OCI-LY7 (cell line): ENCODE results near the gene KIF5A. TPM values are rescaled to one million over a fixed set of nuclear protein-coding genes. Genes with fewer than 3 reads are reported as not detected.

Source experiments
- BruUV-seq: library from RNA; stranded (reverse); fragments of 400-500 nt; replicated peaks from 2 replicates; lab custom pipeline; 2021; lab: Mats Ljungman, UMichigan
- CTCF ChIA-PET: fragments of 300-600 bp; sonication (Branson Sonifier 250); formaldehyde crosslinking; loops from one replicate; lab custom pipeline; 2022; ENCODE audit warnings: antibody characterized with exemption; ENCODE audit not compliant: unreplicated experiment; lab: Charles Lee
- POLR2A ChIA-PET: fragments of 300-600 bp; sonication (Branson Sonifier 250); formaldehyde crosslinking; loops from one replicate; lab custom pipeline; 2022; ENCODE audit warnings: antibody characterized with exemption; lab: Charles Lee
- DNase-seq: peaks from one replicate; pipeline ENCODE4 v3.0.0-alpha.2; 2015; ENCODE audit warnings: low spot score
- H2AFZ ChIP-seq: fragments of 200-600 bp; sonication (generic), shearing (Covaris generic); 2 replicates; pipeline ENCODE4 v1.6.1; 2014; ENCODE audit warnings: mild to moderate bottlenecking, antibody characterized with exemption, low read length, moderate library complexity
- H3K27ac ChIP-seq: fragments of 200-600 bp; sonication (generic); 2 replicates; pipeline ENCODE4 v1.5.1; 2014; ENCODE audit warnings: mixed run types, low read depth, mild to moderate bottlenecking, moderate library complexity, low read length, inconsistent platforms; ENCODE audit not compliant: poor library complexity, severe bottlenecking
- H3K36me3 ChIP-seq: fragments of 200-600 bp; sonication (generic); 2 replicates; pipeline ENCODE4 v1.6.1; 2014; ENCODE audit warnings: mild to moderate bottlenecking, antibody characterized with exemption, low read length, moderate library complexity, mixed read lengths; ENCODE audit not compliant: insufficient read depth
- H3K4me1 ChIP-seq: fragments of 200-600 bp; sonication (generic); 2 replicates; pipeline ENCODE4 v1.5.1; 2014; ENCODE audit warnings: mild to moderate bottlenecking, low read length; ENCODE audit not compliant: insufficient read depth, poor library complexity, severe bottlenecking
- H3K4me2 ChIP-seq: fragments of 200-600 bp; sonication (generic); 2 replicates; pipeline ENCODE4 v1.6.1; 2014; ENCODE audit warnings: mild to moderate bottlenecking, low read length
- H3K4me3 ChIP-seq: fragments of 200-600 bp; sonication (generic); 2 replicates; pipeline ENCODE4 v1.5.1; 2014; ENCODE audit warnings: mild to moderate bottlenecking, low read depth, low read length; ENCODE audit not compliant: poor library complexity, severe bottlenecking
- H3K79me2 ChIP-seq: fragments of 200-600 bp; sonication (generic); 2 replicates; pipeline ENCODE4 v1.6.1; 2016; ENCODE audit warnings: low read depth, mild to moderate bottlenecking, low read length, moderate library complexity, mixed read lengths; ENCODE audit not compliant: insufficient read depth
- H3K9me2 ChIP-seq: fragments of 200-600 bp; sonication (generic); 2 replicates; pipeline ENCODE4 v1.6.1; 2016; ENCODE audit warnings: mild to moderate bottlenecking, low read length, mixed read lengths; ENCODE audit not compliant: insufficient read depth
- H3K9me3 ChIP-seq: fragments of 200-600 bp; sonication (generic); 2 replicates; pipeline ENCODE4 v1.6.1; 2014; ENCODE audit warnings: mild to moderate bottlenecking, mixed run types, low read length, mixed read lengths
- H4K20me1 ChIP-seq: fragments of 200-600 bp; sonication (generic); 2 replicates; pipeline ENCODE4 v1.6.1; 2014; ENCODE audit warnings: mild to moderate bottlenecking, antibody characterized with exemption, low read length, moderate library complexity, mixed read lengths; ENCODE audit not compliant: insufficient read depth
- CTCF ChIP-seq: fragments of 200-600 bp; sonication (generic); conservative IDR thresholded peaks from 2 replicates; pipeline ENCODE4 v1.5.1; 2014; ENCODE audit warnings: mild to moderate bottlenecking, antibody characterized with exemption, low read length, moderate library complexity, mixed read lengths
- EZH2phosphoT487 ChIP-seq: fragments of 200-600 bp; sonication (generic); IDR thresholded peaks from 2 replicates; pipeline ENCODE4 v1.6.1; 2018; ENCODE audit warnings: low read depth, borderline replicate concordance, mild to moderate bottlenecking, mixed run types, antibody characterized with exemption, low read length, moderate library complexity, mixed read lengths
- intact Hi-C: fragments of 100-400 bp; cut with micrococcal nuclease; formaldehyde crosslinking; loops from one replicate; pipeline ENCODE4 v1.10.0; 2022; ENCODE audit not compliant: unreplicated experiment
- total RNA-seq, 2 experiments: library from RNA; depleted of rRNA in 1 of 2; stranded (reverse); fragments of >200 nt in 1 of 2; shearing (Covaris generic) in 1 of 2; gene quantifications; 2 replicates each; pipeline ENCODE4 v1.2.3, GENCODE V29; 2014 to 2022

Gene KIF5A
- total RNA-seq, 2 experiments from 2014 or later = 0.09 to 1.6 TPM

- BruUV-seq = no TSS peak
- ChIA-PET CTCF (no interaction called here), POLR2A (no interaction called here)
- Histone ChIP-seq H3K79me2 (no peaks in the 10 kb centered on the region), H3K9me2 (no peaks in the 10 kb centered on the region), H3K4me1 (no peaks in the 10 kb centered on the region), H3K36me3 (no peaks in the 10 kb centered on the region), H3K27ac (no peak overlapping the region), H4K20me1 (no peaks in the 10 kb centered on the region), H3K9me3 (no peaks in the 10 kb centered on the region), H3K4me2 (no peak overlapping the region), H2AFZ (no peak overlapping the region), H3K4me3 (no peak overlapping the region)
- intact Hi-C loops = no loop called here
- TF ChIP-seq EZH2phosphoT487 = no peak
- no peak for TF ChIP-seq CTCF
- DNase-seq = no peak
Observed at GRCh38 chr12:57552835-57553313, 3.0 kb downstream of the KIF5A start.

- Histone ChIP-seq H3K4me1 (no peaks in the 10 kb centered on the region), H3K9me3 (no peaks in the 10 kb centered on the region), H2AFZ (no peak overlapping the region), H4K20me1 (no peaks in the 10 kb centered on the region), H3K36me3 (no peaks in the 10 kb centered on the region), H3K27ac (no peak overlapping the region), H3K9me2 (no peaks in the 10 kb centered on the region), H3K4me2 (no peak overlapping the region), H3K79me2 (no peaks in the 10 kb centered on the region), H3K4me3 (no peak overlapping the region)
- ChIA-PET CTCF (no interaction called here), POLR2A (interaction anchor here (0.7 kb wide), 1 partner anchor 179 kb away, joined by 3 read pairs; no protein-coding TSS in a partner anchor)
- no peak for DNase-seq
- intact Hi-C loops = no loop called here
- no TSS peak for BruUV-seq
- TF ChIP-seq EZH2phosphoT487 (no peak), CTCF (no peak)
Observed at GRCh38 chr12:57553343-57554202, 3.7 kb downstream of the KIF5A start.

- Histone ChIP-seq H4K20me1 (no peaks in the 10 kb centered on the region), H3K4me1 (no peaks in the 10 kb centered on the region), H3K79me2 (no peaks in the 10 kb centered on the region), H3K36me3 (no peaks in the 10 kb centered on the region), H3K4me2 (no peak overlapping the region), H3K9me3 (no peaks in the 10 kb centered on the region), H2AFZ (no peak overlapping the region), H3K27ac (no peak overlapping the region), H3K4me3 (no peak overlapping the region), H3K9me2 (no peaks in the 10 kb centered on the region)
- ChIA-PET CTCF (no interaction called here), POLR2A (interaction anchor here (0.7 kb wide), 1 partner anchor 179 kb away, joined by 3 read pairs; no protein-coding TSS in a partner anchor)
- no peak for TF ChIP-seq CTCF
- no peak for TF ChIP-seq EZH2phosphoT487
- no TSS peak for BruUV-seq
- intact Hi-C loops = no loop called here
- DNase-seq = no peak
Observed at GRCh38 chr12:57554453-57554852, 4.6 kb downstream of the KIF5A start.
